Epithelial cell of esophagus (primary cell): Measurements from ENCODE around the gene CEMIP.

Source experiments
- DNase-seq: peaks from one replicate; pipeline ENCODE4 v3.0.0; 2010; ENCODE audit warnings: low read depth
- H3K4me3 ChIP-seq: 2 replicates; pipeline ENCODE4 v1.5.1; 2011; ENCODE audit warnings: mild to moderate bottlenecking, low read length, control low read depth
- TF ChIP-seq, protein P1 (sequence below): IDR thresholded peaks from 2 replicates; pipeline ENCODE4 v1.5.1; 2011; ENCODE audit warnings: low read depth, mild to moderate bottlenecking, low read length, control low read depth, inconsistent platforms; ENCODE audit not compliant: insufficient read depth; ENCODE audit errors: missing control alignments

CEMIP gene

DNA sequence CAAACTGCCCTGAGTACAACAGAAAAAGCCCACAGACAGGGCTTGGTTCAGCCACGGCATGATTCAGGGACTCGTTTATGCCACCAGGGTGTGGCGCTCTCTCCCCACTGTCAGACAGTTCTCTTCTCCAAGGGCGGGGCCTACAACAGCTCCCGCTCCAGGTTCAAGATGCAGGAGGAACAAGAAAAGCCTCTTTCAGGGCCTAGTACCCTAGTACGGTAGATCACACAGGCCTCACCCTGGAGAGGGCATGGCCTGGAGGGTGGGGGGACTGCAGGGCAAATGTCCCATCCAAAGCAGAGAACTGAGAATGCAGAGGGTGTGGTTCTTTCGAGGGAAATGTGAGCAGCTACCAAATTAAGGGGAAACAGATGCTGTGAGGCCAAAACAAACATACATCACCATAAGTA is 198.5 kb downstream of the CEMIP start:
- DNase-seq, result peak; percentile 77
- TF ChIP-seq, protein P1, sequence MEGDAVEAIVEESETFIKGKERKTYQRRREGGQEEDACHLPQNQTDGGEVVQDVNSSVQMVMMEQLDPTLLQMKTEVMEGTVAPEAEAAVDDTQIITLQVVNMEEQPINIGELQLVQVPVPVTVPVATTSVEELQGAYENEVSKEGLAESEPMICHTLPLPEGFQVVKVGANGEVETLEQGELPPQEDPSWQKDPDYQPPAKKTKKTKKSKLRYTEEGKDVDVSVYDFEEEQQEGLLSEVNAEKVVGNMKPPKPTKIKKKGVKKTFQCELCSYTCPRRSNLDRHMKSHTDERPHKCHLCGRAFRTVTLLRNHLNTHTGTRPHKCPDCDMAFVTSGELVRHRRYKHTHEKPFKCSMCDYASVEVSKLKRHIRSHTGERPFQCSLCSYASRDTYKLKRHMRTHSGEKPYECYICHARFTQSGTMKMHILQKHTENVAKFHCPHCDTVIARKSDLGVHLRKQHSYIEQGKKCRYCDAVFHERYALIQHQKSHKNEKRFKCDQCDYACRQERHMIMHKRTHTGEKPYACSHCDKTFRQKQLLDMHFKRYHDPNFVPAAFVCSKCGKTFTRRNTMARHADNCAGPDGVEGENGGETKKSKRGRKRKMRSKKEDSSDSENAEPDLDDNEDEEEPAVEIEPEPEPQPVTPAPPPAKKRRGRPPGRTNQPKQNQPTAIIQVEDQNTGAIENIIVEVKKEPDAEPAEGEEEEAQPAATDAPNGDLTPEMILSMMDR, result peak; percentile 77
- no peak overlapping the region for H3K4me3 ChIP-seq

DNA sequence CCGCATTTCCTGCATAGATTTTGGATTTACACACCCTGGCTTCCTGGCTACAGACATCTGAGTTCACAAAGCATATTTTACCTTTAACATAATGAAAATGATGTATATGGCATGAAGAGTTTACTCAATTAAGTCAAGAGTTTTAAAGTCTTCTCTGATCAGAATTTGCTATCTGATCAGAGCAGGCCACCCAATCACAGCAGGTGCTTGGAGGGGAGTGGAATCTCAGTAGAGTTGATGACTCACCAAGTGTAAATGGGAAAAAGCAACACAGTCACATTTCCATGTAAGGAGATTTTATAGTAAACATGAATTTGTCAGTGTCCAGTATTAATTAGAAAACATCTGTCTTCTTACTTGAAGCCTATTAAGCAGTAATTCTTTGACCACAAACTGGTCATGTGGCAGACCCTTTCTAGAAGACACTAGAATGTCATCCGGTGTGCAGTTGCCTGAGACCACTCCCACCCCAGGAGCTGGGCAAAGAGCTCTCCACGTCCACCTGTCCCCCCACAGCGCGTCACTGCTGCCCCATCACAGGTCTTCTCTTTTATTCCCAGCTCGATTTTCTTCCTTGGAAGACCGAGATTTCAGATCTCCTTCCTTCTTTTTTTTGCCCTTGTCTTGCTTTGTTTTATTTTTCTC is 199.6 kb downstream of the CEMIP start:
- no peak overlapping the region for H3K4me3 ChIP-seq
- TF ChIP-seq, protein P1, result no peak
- no peak for DNase-seq

GRCh38 chr15:80979538-80980200 is 200.5 kb downstream of the CEMIP start:
- TF ChIP-seq, protein P1, result no peak
- H3K4me3 ChIP-seq, result no peak overlapping the region
- no peak for DNase-seq

- DNase-seq, result no peak
- H3K4me3 ChIP-seq, result no peak overlapping the region
- TF ChIP-seq, protein P1, result no peak
These were observed 203.0 kb downstream of the CEMIP start for GRCh38 chr15:80982205-80982604.

- TF ChIP-seq, protein P1, result no peak
- no peak overlapping the region for H3K4me3 ChIP-seq
- DNase-seq, result no peak
These were observed 203.7 kb downstream of the CEMIP start for GRCh38 chr15:80982839-80983238.

DNA sequence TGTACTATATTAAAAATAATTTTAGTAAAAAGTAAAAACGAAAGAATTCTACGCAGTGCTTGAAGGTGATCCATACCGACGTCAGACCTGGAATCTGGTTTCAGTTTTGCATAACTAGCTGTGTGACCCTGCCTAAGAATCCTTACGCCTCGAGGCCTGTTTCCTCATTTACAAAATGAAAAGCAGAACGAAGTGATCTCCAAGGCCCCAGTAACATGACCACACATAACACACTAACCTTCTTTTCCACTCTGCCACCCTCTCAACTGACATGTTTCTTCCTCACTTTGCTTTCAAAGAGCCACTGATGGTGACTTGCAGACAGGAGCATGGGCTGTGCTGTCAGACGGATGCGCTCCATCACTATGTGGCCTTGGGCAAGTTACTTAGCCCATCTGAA is 205.7 kb downstream of the CEMIP start:
- H3K4me3 ChIP-seq, result no peak overlapping the region
- TF ChIP-seq, protein P1, result no peak
- no peak for DNase-seq

GRCh38 chr15:80985981-80986380 is 206.8 kb downstream of the CEMIP start:
- TF ChIP-seq, protein P1, result no peak
- no peak overlapping the region for H3K4me3 ChIP-seq
- no peak for DNase-seq
